ENCODE data around the gene TNFSF13.

Gene TNFSF13

GRCh38 chr17:7588553-7589203 is 30.1 kb downstream of the TNFSF13 start:
- Histone ChIP-seq H3K4me3 (ENCODE audit: low read length) (no peak overlapping the region), H3K79me2 (ENCODE audit: low read length) (peaks cover 17% of the 10 kb centered on the region), H3K36me3 (replicated peaks; ENCODE audit: low read depth, low read length) (no peaks in the 10 kb centered on the region), H3K9me3 (ENCODE audit: insufficient read depth, low read length) (no peaks in the 10 kb centered on the region), H3K27me3 (ENCODE audit: low read depth, low read length) (no peaks in the 10 kb centered on the region), H3K27ac (ENCODE audit: low read length) (no peak overlapping the region), H3K9ac (ENCODE audit: low read length) (no peak overlapping the region), H4K20me1 (ENCODE audit: insufficient read depth, low read length) (no peaks in the 10 kb centered on the region), H3K4me1 (ENCODE audit: low read length) (peaks cover 4% of the 10 kb centered on the region; the same call in 1 of the 2 replicates), H3K4me2 (ENCODE audit: low read length) (no peak overlapping the region), H2AFZ (ENCODE audit: low read depth, low read length) (no peak overlapping the region)
- TF ChIP-seq CTCF (IDR thresholded peaks at IDR 0.05; ENCODE audit: low read depth, low read length), result no peak

- Histone ChIP-seq H3K4me1 (ENCODE audit: low read length) (peaks cover 8% of the 10 kb centered on the region; the same call in 1 of the 2 replicates), H3K36me3 (replicated peaks; ENCODE audit: low read depth, low read length) (peaks cover 3% of the 10 kb centered on the region), H4K20me1 (ENCODE audit: insufficient read depth, low read length) (no peaks in the 10 kb centered on the region), H3K4me3 (ENCODE audit: low read length) (no peak overlapping the region), H3K27me3 (ENCODE audit: low read depth, low read length) (no peaks in the 10 kb centered on the region), H2AFZ (ENCODE audit: low read depth, low read length) (no peak overlapping the region), H3K9ac (ENCODE audit: low read length) (no peak overlapping the region), H3K79me2 (ENCODE audit: low read length) (peaks cover 15% of the 10 kb centered on the region), H3K9me3 (ENCODE audit: insufficient read depth, low read length) (no peaks in the 10 kb centered on the region), H3K4me2 (ENCODE audit: low read length) (no peak overlapping the region), H3K27ac (ENCODE audit: low read length) (no peak overlapping the region)
- TF ChIP-seq CTCF (IDR thresholded peaks at IDR 0.05; ENCODE audit: low read depth, low read length), result no peak
- TF ChIP-seq EZH2phosphoT487 (IDR thresholded peaks at IDR 0.05; ENCODE audit: low read depth), result no peak
Measured at GRCh38 chr17:7589204-7589868, 30.8 kb downstream of the TNFSF13 start.

- Histone ChIP-seq H3K9me3 (ENCODE audit: insufficient read depth, low read length) (no peaks in the 10 kb centered on the region), H3K79me2 (ENCODE audit: low read length) (peaks cover 8% of the 10 kb centered on the region; the same call in 1 of the 2 replicates), H4K20me1 (ENCODE audit: insufficient read depth, low read length) (no peaks in the 10 kb centered on the region), H2AFZ (ENCODE audit: low read depth, low read length) (no peak within 1 kb of the TSS), H3K27me3 (ENCODE audit: low read depth, low read length) (no peaks in the 10 kb centered on the region), H3K27ac (ENCODE audit: low read length) (no peak within 1 kb of the TSS), H3K36me3 (replicated peaks; ENCODE audit: low read depth, low read length) (peaks cover 5% of the 10 kb centered on the region), H3K4me1 (ENCODE audit: low read length) (peaks cover 3% of the 10 kb centered on the region; the same call in 1 of the 2 replicates), H3K9ac (ENCODE audit: low read length) (no peak within 1 kb of the TSS), H3K4me3 (ENCODE audit: low read length) (no peak within 1 kb of the TSS), H3K4me2 (ENCODE audit: low read length) (no peak within 1 kb of the TSS)
- no peak for TF ChIP-seq CTCF (IDR thresholded peaks at IDR 0.05; ENCODE audit: low read depth, low read length)
Measured at GRCh38 chr17:7589891-7590691, 31.5 kb downstream of the TNFSF13 start, which contains the start of gene SOX15. Gene SOX15 (minus strand): TSS chr17:7590094. CDS start chr17:7589676, 418 bp downstream.

- no peak overlapping the region for H2AFZ ChIP-seq (ENCODE audit: low read depth, low read length)
- no peak overlapping the region for H3K27ac ChIP-seq (ENCODE audit: low read length)
- no peak overlapping the region for H3K4me2 ChIP-seq (ENCODE audit: low read length)
Measured at GRCh38 chr17:7590743-7591142, 32.2 kb downstream of the TNFSF13 start.

More at GRCh38 chr17:7590743-7591142, 32.2 kb downstream of the TNFSF13 start:
- peaks cover 5% of the 10 kb centered on the region for H3K36me3 ChIP-seq (replicated peaks; ENCODE audit: low read depth, low read length)
- no peak overlapping the region for H3K4me3 ChIP-seq (ENCODE audit: low read length)
- peaks cover 3% of the 10 kb centered on the region; the same call in 1 of the 2 replicates for H3K4me1 ChIP-seq (ENCODE audit: low read length)
- TF ChIP-seq EZH2phosphoT487 (IDR thresholded peaks at IDR 0.05; ENCODE audit: low read depth) (no peak), CTCF (IDR thresholded peaks at IDR 0.05; ENCODE audit: low read depth, low read length) (no peak)
- H4K20me1 ChIP-seq (ENCODE audit: insufficient read depth, low read length), result no peaks in the 10 kb centered on the region
- H3K9ac ChIP-seq (ENCODE audit: low read length), result no peak overlapping the region
- H3K79me2 ChIP-seq (ENCODE audit: low read length), result peaks cover 2% of the 10 kb centered on the region; the same call in 1 of the 2 replicates
- H3K9me3 ChIP-seq (ENCODE audit: insufficient read depth, low read length), result no peaks in the 10 kb centered on the region
- H3K27me3 ChIP-seq (ENCODE audit: low read depth, low read length), result no peaks in the 10 kb centered on the region
